Liver (tissue), 9 donors: ENCODE data around the gene RTL9. TPM values are rescaled to one million over a fixed set of nuclear protein-coding genes. Genes with fewer than 3 reads are reported as not detected.

Source experiments
- DNase-seq: peaks from one replicate; pipeline ENCODE4 v3.0.0-alpha.2; 2017; ENCODE audit warnings: low spot score
- H3K27ac ChIP-seq, 2 donors: one replicate each; pipeline ENCODE4 v1.7.0; 2013; ENCODE audit warnings: inconsistent platforms in 2 of 2, low read length in 2 of 2, control low read depth in 1 of 2, low read depth in 1 of 2, mild to moderate bottlenecking in 1 of 2
- H3K27me3 ChIP-seq, 4 donors: one replicate each; pipeline versions ENCODE4 v1.6.1 to v1.7.0; 2013; ENCODE audit warnings: low read length in 3 of 4, inconsistent platforms in 1 of 4, mild to moderate bottlenecking in 1 of 4, moderate library complexity in 1 of 4; ENCODE audit not compliant: control insufficient read depth in 4 of 4, insufficient read depth in 4 of 4
- H3K36me3 ChIP-seq, 4 donors: one replicate each; pipeline versions ENCODE4 v1.6.1 to v1.7.0; 2013; ENCODE audit warnings: low read length in 3 of 4, mild to moderate bottlenecking in 3 of 4, low read depth in 1 of 4, moderate library complexity in 1 of 4; ENCODE audit not compliant: control insufficient read depth in 4 of 4, insufficient read depth in 3 of 4
- H3K4me1 ChIP-seq, 4 donors: one replicate each; pipeline versions ENCODE4 v1.6.1 to v1.7.0; 2013; ENCODE audit warnings: low read length in 3 of 4, mild to moderate bottlenecking in 3 of 4, moderate library complexity in 1 of 4; ENCODE audit not compliant: control insufficient read depth in 4 of 4, insufficient read depth in 4 of 4
- H3K4me3 ChIP-seq, 3 donors: one replicate each; pipeline versions ENCODE4 v1.6.1 to v1.7.0; 2013; ENCODE audit warnings: low read length in 3 of 3, control low read depth in 1 of 3, low read depth in 1 of 3, mild to moderate bottlenecking in 1 of 3
- H3K9ac ChIP-seq, 2 donors: one replicate each; pipeline ENCODE4 v1.7.0; 2013; ENCODE audit warnings: low read length in 2 of 2, mild to moderate bottlenecking in 2 of 2, moderate library complexity in 2 of 2, control low read depth in 1 of 2, low read depth in 1 of 2
- H3K9me3 ChIP-seq, 4 donors: one replicate each; pipeline versions ENCODE4 v1.6.1 to v1.7.0; 2013; ENCODE audit warnings: low read length in 3 of 4; ENCODE audit not compliant: control insufficient read depth in 4 of 4
- CTCF ChIP-seq: fragments of 150-350 bp; IDR thresholded peaks from 2 replicates; pipeline ENCODE4 v1.5.1; 2017; ENCODE audit warnings: improper control_type of control experiment, low read depth, low read length; ENCODE audit not compliant: missing input control
- EGR1 ChIP-seq, 2 donors: IDR thresholded peaks; 2 replicates each; pipeline ENCODE4 v1.6.1; 2016 to 2018; ENCODE audit warnings: antibody characterized with exemption in 2 of 2, low read depth in 2 of 2
- FOXA1 ChIP-seq: IDR thresholded peaks from 2 replicates; pipeline ENCODE4 v1.6.1; 2016; ENCODE audit warnings: antibody characterized with exemption
- FOXA2 ChIP-seq: IDR thresholded peaks from 2 replicates; pipeline ENCODE4 v1.6.1; 2016; ENCODE audit warnings: antibody characterized with exemption
- GABPA ChIP-seq, 2 donors: IDR thresholded peaks in 1 of 2; conservative IDR thresholded peaks in 1 of 2; 2 replicates each; pipeline ENCODE4 v1.6.1; 2016; ENCODE audit warnings: antibody characterized with exemption in 2 of 2, mild to moderate bottlenecking in 1 of 2, moderate library complexity in 1 of 2
- HNF4A ChIP-seq, 2 donors: conservative IDR thresholded peaks; 2 replicates each; pipeline ENCODE4 v1.6.1; 2016; ENCODE audit warnings: antibody characterized with exemption in 2 of 2, mild to moderate bottlenecking in 2 of 2
- HNF4G ChIP-seq: IDR thresholded peaks from 2 replicates; pipeline ENCODE4 v1.6.1; 2016; ENCODE audit warnings: antibody characterized with exemption
- JUND ChIP-seq, 2 donors: IDR thresholded peaks; 2 replicates each; pipeline ENCODE4 v1.6.1; 2016; ENCODE audit warnings: antibody characterized with exemption in 2 of 2
- MAX ChIP-seq: IDR thresholded peaks from 2 replicates; pipeline ENCODE4 v1.6.1; 2016; ENCODE audit warnings: antibody characterized with exemption
- NR2F2 ChIP-seq: IDR thresholded peaks from 2 replicates; pipeline ENCODE4 v1.6.1; 2016; ENCODE audit warnings: antibody characterized with exemption
- RAD21 ChIP-seq, 2 donors: IDR thresholded peaks; 2 replicates each; pipeline ENCODE4 v1.6.1; 2016; ENCODE audit warnings: antibody characterized with exemption in 2 of 2, mild to moderate bottlenecking in 2 of 2
- RXRA ChIP-seq, 2 donors: IDR thresholded peaks; 2 replicates each; pipeline ENCODE4 v1.6.1; 2017 to 2018; ENCODE audit warnings: antibody characterized with exemption in 2 of 2, mild to moderate bottlenecking in 1 of 2
- SP1 ChIP-seq: IDR thresholded peaks from 2 replicates; pipeline ENCODE4 v1.6.1; 2018; ENCODE audit warnings: antibody characterized with exemption, mild to moderate bottlenecking
- TAF1 ChIP-seq: conservative IDR thresholded peaks from 2 replicates; pipeline ENCODE4 v1.6.1; 2016; ENCODE audit warnings: antibody characterized with exemption, mild to moderate bottlenecking
- YY1 ChIP-seq: IDR thresholded peaks from 2 replicates; pipeline ENCODE4 v1.6.1; 2016; ENCODE audit warnings: antibody characterized with exemption, mild to moderate bottlenecking
- WGBS: extraction: QIAGEN DNeasy Blood & Tissue Kit; methylation state at CpG from one replicate; pipeline ENCODE4 v1.1.7; 2013; 5-methylcytosine and 5-hydroxymethylcytosine counted together
- polyA plus RNA-seq, 2 donors: library from polyadenylated mRNA; stranded (reverse) in 1 of 2; unstranded in 1 of 2; fragments of 200-250 nt in 1 of 2; fragments of >200 nt in 1 of 2; fragmentation: Nextera tagmentation in 1 of 2; extraction: Ambion mirVana in 1 of 2; gene quantifications; one replicate each; pipeline versions ENCODE4 v1.2.1 to v1.2.3, GENCODE V29; 2013 to 2015
- total RNA-seq, 2 donors: library from RNA; depleted of rRNA; stranded (reverse); fragments of >200 nt; gene quantifications; one replicate each; pipeline ENCODE4 v1.2.3, GENCODE V29; 2014
- TF ChIP-seq, protein P1 (sequence below): IDR thresholded peaks from 2 replicates; pipeline ENCODE4 v1.6.1; 2016; ENCODE audit warnings: antibody characterized with exemption
- TF ChIP-seq, protein P2 (sequence below): IDR thresholded peaks from 2 replicates; pipeline ENCODE4 v1.6.1; 2016; ENCODE audit warnings: antibody characterized with exemption
- TF ChIP-seq, protein P3 (sequence below): IDR thresholded peaks from 2 replicates; pipeline ENCODE4 v1.6.1; 2016; ENCODE audit warnings: antibody characterized with exemption, mild to moderate bottlenecking
- donor health status: healthy.
- donor health status: healthy.
- donor health status: healthy.
- donor health status: healthy.
- donor health status: healthy.

RTL9 gene
- total and polyA plus RNA-seq, 4 donors, result 0.05 to 0.37 (median 0.25) TPM; not detected in 1

DNA sequence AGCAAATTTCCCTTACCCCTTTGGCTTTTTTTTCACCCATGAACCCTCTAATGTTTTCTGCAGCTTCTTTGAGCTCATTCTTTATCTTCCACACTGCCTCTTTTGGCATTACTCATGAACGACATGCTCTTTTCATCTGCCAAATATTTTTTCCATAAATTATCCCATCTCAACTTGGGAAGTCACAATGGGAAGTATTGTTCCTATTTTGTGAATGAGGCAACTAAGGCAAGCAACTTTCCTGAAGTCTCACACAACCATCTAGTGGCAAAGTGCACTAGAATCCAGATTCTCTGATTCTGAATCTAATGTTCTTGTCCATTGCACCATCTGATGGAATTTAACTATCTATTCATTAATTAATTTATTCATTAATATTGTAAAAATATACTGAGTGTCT is 625 bp downstream of the RTL9 start:
- Histone ChIP-seq H3K4me3 (no peak overlapping the region), H3K27me3 (no peaks in the 10 kb centered on the region), H3K4me1 (no peaks in the 10 kb centered on the region), H3K9ac (no peak overlapping the region), H3K27ac (no peak overlapping the region), H3K9me3 (no peaks in the 10 kb centered on the region), H3K36me3 (no peaks in the 10 kb centered on the region)
- DNase-seq, result no peak
- no peak for TF ChIP-seq HNF4G
- TF ChIP-seq TAF1, result no peak
- TF ChIP-seq FOXA2, result no peak
- no peak for TF ChIP-seq GABPA (IDR thresholded peaks at IDR 0.05 in 1 of 2, conservative IDR thresholded peaks at IDR 0.05 in 1 of 2)
- no peak for TF ChIP-seq RXRA (IDR thresholded peaks at IDR 0.05)
- TF ChIP-seq HNF4A (conservative IDR thresholded peaks at IDR 0.05), result no peak
- TF ChIP-seq MAX, result no peak
- TF ChIP-seq, protein P1, sequence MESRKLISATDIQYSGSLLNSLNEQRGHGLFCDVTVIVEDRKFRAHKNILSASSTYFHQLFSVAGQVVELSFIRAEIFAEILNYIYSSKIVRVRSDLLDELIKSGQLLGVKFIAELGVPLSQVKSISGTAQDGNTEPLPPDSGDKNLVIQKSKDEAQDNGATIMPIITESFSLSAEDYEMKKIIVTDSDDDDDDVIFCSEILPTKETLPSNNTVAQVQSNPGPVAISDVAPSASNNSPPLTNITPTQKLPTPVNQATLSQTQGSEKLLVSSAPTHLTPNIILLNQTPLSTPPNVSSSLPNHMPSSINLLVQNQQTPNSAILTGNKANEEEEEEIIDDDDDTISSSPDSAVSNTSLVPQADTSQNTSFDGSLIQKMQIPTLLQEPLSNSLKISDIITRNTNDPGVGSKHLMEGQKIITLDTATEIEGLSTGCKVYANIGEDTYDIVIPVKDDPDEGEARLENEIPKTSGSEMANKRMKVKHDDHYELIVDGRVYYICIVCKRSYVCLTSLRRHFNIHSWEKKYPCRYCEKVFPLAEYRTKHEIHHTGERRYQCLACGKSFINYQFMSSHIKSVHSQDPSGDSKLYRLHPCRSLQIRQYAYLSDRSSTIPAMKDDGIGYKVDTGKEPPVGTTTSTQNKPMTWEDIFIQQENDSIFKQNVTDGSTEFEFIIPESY, result no peak
- TF ChIP-seq, protein P2, sequence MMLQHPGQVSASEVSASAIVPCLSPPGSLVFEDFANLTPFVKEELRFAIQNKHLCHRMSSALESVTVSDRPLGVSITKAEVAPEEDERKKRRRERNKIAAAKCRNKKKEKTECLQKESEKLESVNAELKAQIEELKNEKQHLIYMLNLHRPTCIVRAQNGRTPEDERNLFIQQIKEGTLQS, result no peak
- TF ChIP-seq EGR1 (IDR thresholded peaks at IDR 0.05; ENCODE audit: low read depth in 2 of 2), result no peak
- TF ChIP-seq RAD21 (IDR thresholded peaks at IDR 0.05), result no peak
- TF ChIP-seq YY1, result no peak
- no peak for TF ChIP-seq JUND (IDR thresholded peaks at IDR 0.05)
- TF ChIP-seq, protein P3, sequence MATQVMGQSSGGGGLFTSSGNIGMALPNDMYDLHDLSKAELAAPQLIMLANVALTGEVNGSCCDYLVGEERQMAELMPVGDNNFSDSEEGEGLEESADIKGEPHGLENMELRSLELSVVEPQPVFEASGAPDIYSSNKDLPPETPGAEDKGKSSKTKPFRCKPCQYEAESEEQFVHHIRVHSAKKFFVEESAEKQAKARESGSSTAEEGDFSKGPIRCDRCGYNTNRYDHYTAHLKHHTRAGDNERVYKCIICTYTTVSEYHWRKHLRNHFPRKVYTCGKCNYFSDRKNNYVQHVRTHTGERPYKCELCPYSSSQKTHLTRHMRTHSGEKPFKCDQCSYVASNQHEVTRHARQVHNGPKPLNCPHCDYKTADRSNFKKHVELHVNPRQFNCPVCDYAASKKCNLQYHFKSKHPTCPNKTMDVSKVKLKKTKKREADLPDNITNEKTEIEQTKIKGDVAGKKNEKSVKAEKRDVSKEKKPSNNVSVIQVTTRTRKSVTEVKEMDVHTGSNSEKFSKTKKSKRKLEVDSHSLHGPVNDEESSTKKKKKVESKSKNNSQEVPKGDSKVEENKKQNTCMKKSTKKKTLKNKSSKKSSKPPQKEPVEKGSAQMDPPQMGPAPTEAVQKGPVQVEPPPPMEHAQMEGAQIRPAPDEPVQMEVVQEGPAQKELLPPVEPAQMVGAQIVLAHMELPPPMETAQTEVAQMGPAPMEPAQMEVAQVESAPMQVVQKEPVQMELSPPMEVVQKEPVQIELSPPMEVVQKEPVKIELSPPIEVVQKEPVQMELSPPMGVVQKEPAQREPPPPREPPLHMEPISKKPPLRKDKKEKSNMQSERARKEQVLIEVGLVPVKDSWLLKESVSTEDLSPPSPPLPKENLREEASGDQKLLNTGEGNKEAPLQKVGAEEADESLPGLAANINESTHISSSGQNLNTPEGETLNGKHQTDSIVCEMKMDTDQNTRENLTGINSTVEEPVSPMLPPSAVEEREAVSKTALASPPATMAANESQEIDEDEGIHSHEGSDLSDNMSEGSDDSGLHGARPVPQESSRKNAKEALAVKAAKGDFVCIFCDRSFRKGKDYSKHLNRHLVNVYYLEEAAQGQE, result no peak
- no peak for TF ChIP-seq FOXA1
- no peak for TF ChIP-seq NR2F2
- TF ChIP-seq SP1, result no peak
- no peak for TF ChIP-seq CTCF
- 63% methylated on average over 1 of the region's 1 CpG for WGBS
